Kasumi-1 (cell line): Measurements from ENCODE around the gene SNRPE.
A peak's percentile ranks its signal among the peaks of the same experiment; 100 is the strongest.
"Not testable (repeated sequence)": the region's sequence is repeated elsewhere in the genome, so short reads cannot be mapped to it uniquely, and the experiment has no call there.

Experiments used
- DNase-seq, 2 experiments: peaks; one replicate each; lab custom pipeline; 2025; lab: John Stamatoyannopoulos, UW

Gene SNRPE

DNA sequence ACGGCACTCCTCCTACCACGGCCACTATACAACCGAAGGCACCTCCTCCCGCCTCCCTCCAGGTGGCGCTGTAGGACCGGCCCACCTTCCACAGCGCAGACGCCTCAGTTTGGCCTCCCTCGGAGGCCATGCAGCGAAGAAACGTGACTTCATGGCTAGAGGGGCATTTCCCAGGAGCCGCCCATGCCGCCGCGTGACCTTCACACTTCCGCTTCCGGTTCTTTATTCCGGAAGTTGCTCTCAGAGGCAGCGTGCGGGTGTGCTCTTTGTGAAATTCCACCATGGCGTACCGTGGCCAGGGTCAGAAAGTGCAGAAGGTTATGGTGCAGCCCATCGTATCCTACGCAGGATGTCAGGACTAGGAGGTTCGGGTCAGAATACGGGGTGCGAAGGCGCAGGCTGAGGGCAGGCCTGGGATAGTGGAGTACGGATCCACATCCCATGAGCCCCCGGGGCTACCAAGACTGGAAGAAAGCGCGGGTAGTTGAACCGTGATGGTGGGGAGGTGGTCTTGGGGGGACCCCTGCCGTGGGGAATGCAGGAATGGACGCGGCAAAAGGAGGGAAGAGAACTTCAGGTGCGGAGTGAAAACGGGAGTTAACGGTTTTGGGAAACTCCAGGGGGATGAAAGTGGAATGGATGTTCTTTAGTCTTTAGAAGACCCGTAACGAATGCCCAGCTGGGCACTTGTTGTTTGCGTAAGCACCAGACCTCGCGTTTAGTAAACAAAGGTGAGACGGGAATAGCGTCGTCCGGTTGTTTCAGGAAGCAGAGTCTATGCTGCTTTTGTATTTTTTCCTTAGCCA, at the start of gene SNRPE:
Gene SNRPE, plus strand, starts transcription at position 221 of the 806 bp plus-strand sequence. Its CDS starts 61 bp downstream, at position 282.
- DNase-seq: peak; percentile 98

DNA sequence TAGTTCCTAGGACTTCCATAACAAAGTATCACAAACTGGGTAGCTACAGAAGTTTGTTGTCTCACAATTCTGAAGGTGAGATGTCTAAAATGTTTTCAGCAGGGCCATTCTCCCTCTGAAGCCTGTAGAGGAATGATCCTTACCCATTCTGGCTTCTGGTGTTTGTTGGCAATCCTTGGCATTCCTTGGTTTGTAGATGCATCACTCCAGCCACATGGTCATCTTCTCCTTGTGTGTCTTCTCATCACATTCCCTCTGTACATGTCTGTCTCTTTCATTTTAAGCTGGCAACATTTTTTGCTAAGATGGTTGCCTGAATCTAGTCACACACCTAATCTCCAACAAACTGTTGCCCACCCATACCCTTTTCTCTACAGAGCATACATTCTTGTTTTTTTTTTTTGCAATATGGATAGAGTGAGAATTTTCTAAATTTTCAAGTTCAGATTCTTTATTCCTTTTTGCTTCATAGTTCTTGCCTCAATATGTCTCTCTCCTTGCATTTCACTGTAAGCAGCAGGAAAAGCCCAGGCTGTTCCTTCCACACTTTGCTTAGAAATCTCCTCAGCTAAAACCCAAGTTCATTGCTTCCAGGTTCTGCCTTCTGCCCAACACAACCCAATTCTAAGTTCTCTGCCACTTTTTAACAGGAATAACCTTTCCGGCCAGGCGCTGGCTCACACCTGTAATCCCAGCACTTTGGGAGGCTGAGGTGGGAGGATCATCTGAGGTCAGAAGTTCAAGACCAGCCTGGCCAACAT, 47.6 kb upstream of the SNRPE start:
- DNase-seq: no peak

DNA sequence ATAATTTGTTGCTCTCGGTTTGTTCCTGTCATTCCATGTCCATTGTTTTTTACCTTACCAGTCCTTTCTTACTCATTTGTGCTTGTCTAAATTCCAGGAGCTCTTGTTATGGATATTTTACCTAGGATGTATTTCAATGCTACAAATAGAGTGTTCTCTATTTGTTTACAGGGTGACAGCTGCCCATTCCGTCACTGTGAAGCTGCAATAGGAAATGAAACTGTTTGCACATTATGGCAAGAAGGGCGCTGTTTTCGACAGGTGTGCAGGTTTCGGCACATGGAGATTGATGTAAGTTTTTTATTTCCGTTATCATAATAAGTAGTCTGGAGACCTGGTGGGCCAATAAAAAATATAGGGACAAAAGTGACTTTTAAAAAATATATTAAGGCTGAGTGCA, 43.0 kb upstream of the SNRPE start:
- no peak for DNase-seq

DNA sequence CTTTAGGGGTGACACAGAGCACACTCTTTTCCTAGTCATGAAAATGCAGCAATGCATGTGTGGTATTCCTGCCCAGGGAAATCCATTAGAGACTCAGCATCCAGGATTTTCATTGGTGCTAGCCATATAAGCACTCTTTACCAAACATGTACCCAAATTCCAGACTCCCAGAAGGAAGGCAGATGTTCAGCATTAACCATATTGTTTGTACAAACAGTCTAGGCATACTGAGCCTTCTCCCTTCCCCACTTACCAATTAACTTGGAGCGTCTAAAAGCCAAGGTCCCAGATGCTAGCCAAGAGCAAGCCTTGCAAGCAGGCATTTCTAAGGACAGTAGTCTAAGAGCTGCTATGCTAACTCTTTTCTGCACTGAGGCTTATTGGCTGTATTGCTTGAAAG, 38.1 kb upstream of the SNRPE start:
- no peak for DNase-seq

DNA sequence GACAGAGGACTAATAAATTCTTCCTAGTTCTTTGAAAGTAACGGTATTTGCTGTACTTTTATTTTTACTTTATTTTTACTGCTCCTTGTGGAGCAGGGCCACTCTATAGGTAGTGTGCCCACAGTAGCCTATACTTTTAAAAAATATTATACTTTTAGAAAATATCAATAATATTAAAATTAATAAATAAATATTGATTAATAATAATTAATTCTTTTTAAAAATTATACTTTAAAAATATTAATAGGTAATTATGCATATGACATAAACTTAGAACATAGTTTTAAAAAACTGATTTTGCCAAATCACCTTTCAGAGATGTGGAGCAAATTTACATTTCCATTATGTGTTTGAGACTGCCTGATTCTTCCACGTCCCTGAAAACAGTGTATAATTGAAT, 35.2 kb upstream of the SNRPE start:
- no peak for DNase-seq

DNA sequence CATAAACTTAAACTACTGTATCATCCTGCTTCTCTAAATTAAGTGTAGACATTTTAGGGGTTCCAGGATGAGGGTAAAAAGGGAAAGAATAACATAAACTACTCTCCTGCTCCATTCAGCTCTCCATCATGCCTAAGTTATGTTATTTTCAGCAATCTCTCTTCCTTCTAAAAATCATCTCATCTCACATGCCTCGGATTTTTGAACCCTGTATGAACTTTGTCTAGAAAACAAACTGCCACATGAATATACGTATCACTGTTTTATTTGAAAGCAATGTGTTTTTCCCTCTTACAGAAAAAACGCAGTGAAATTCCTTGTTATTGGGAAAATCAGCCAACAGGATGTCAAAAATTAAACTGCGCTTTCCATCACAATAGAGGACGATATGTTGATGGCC, 33.4 kb upstream of the SNRPE start:
- no peak for DNase-seq

DNA sequence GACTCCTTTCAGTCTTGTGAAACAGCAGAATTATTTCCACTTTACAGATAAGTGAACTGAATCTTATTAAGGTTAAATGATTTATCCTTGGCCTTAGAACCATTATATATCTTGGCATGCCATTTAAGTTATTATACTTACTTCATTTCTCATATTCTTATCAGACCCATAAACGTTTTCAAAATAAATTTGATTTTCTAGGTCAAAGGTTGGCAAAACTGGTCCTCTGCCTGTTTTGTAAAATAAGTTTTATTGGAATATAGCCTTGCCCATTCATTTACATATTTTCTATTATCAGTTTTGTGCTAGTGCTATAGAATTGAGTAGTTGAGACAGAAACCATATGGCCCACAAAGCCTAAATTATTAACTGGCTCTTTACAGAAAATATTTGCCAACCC, 32.9 kb upstream of the SNRPE start:
- no peak for DNase-seq

DNA sequence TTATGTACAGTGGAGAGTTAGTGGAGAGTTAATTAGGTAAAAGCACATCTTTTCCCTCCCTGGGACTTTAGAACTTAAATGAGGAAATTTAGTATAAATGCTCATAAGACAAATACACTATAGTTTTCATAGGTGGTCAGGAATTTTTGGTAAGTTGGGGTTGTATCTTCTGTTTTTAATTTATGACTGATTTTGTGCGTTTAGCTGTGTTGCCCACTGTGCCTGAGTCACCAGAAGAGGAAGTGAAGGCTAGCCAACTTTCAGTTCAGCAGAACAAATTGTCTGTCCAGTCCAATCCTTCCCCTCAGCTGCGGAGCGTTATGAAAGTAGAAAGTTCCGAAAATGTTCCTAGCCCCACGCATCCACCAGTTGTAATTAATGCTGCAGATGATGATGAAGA, 32.2 kb upstream of the SNRPE start:
- DNase-seq: not testable (repeated sequence)

DNA sequence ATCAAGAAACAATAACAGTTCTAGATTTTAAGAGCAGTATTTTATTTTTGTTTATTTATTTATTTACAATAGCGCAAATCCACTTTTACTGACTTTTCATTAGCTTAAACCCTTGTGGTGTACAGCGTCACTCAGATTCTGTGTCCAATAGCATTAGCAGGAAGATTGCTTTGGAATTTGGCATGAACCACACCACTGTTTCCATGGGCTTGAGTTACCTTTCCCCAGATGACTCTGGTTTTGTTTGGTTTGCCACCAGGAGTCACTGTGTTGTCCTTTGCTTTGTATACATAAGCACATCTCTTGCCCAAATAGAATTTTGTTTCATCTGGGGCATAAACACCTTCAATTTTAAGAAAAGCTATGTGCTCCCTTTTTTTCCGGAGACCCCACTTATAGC, 25.9 kb upstream of the SNRPE start:
- no peak for DNase-seq

DNA sequence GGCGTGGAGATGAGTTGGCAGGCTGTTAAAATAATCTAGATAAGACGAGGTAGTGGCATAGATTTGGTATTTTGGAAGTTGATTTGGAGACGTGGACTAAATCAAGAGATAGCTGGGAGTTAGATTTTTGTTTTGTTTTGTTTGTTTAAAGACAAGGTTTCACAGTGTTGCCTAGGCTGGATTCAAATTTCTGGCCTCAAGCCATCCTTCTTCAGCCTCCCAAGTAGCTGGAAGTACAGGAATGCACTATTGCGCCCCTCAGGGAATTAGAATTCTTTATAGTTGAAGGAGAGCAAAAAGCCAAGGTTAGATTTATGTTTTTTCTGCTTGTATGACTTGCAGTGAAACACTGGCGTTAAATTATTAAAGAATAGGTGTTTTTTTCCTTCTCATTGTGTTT, 22.3 kb upstream of the SNRPE start:
- DNase-seq: no peak

DNA sequence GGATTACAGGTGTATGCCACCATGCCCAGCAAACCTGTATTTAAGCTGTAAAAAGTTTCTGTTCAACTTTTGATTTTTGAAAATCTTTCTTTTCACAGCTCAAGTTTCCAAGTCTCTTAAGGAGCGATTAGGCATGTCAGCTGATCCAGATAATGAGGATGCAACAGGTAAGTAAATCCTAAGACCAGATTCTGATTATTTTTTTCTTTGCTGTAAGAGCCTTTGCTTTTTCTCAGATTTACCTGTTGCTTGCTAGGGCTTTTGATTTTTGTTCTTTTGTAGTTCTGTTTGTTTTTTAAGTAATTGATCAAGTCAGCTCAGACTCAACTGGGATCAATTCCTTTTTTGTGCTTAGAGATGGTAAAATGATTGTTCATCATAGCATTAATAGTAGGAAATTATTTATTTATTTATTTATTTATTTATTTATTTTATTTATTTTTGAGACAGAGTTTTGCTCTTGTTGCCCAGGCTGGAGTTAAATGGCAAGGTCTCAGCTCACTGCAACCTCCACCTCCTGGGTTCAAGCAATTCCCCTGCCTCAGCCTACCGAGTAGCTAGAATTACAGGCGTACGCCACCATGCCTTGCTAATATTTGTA, 21.1 kb upstream of the SNRPE start:
- DNase-seq: no peak

DNA sequence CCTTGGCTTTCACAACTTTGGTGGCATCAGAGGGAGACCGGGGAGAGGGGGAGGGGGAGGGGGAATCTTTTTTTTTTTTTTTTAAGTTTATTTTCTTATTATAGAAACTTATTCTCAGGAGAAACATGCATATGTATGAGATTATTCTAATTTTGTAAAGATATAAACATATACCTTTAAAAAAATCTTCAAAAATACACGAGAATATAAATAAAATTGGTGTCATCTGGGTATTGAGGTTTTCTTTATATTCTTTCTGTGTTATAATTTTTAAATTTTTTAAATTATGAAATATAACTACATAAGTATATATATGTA, 18.9 kb upstream of the SNRPE start:
- DNase-seq: no peak

DNA sequence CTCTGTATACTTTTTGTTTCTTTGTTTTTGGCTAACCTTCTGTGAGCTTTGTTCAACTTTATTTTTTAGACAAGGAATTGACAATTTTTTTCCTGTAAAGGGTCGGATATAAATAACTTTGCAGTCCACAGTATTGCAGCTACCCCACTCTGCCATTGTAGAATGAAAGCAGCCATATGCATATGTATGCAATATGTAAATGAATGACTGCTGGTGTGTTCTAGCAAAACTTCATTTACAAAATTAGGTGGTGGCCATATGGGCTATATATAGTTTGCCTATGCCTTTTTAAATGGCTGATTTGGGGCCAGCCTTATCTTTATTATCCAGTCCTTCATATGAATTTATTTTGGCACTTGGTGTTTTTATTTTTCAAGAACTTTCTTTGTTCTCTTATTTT, 18.0 kb upstream of the SNRPE start:
- no peak for DNase-seq

DNA sequence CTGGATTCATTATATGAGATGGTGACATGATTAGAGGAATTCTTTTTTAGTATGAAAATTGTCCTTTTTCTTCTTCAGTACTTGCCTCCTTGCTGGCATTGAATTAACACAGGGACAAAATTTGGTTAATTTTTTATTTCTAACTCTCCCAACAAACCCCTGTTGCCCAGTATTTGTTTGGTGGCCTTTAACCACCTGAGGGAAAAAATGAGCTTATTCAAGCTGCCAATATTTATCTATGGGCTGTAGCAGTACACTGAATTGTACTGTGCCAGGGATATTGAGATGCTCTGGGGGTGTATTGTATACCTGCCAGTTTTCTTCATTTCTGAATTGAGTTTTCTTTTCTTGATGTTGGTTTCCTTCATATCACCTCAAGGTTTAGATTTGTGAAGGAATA, 8.3 kb upstream of the SNRPE start:
- DNase-seq: not testable (repeated sequence)

DNA sequence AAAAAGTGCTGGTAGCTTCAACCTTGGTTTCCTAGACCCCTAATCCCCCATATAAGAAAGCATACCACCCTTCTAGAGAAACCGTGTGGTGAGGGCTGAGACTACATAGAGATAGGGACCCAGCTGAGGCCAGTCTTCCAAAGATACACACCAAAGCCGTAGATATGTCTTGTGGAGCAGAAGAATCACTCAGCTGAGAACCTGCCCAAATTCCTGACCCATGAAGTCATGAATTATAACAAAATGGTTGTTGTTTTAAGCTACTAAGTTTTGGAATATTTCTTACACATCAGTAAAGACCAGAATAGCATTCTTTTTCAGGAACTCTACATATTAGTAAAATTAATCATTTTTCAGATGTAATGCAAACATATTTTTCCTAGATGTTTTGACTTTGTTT, 3.3 kb upstream of the SNRPE start:
- no peak for DNase-seq

DNA sequence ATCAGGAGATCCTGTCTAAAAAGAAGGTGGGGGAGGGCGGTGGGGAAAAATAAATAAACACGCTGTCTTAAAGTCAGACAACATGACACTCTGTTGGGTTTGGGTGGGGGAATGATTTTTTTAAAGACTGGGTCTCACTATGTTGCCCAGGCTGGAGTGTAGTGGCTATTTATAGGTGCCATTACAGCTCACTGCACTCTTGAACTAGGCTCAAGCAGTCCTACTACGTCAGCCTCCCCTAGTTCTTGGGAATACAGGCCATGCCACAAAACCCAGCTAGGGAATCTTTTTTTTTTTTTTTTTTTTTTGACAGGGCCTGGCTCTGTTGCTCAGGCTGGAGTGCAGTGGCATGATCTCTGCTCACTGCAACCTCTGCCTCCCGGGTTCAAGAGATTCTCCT, 2.4 kb upstream of the SNRPE start:
- DNase-seq: no peak

DNA sequence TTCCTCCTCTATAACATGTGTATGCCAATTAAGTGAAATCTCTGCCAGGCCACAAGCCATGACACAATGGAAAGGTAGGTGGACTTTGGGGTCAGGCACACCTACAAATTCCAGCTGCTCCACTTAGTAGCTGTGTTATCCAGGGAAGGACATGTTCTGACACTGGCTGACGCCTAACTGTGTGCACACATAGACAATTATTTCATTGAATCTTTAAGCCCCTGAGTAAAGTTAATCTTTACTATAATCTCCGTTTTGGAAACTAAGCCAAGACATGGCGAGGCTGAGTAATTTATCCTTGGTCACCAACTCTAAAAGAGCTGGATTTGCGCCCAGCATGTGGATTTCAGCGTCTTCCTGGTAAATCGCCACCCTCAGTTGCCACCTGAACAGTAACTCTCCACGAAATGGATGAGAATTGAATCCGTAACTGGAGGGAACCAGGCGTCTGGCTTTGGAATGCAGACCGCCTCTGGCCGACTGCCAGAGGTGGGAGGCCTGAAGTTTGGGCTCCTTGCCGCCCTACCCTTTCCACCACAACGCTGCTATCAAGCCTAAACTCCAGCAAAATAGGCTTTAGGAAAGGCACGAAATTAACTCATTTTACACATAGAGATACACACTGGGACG, 888 bp upstream of the SNRPE start:
- DNase-seq: no peak

DNA sequence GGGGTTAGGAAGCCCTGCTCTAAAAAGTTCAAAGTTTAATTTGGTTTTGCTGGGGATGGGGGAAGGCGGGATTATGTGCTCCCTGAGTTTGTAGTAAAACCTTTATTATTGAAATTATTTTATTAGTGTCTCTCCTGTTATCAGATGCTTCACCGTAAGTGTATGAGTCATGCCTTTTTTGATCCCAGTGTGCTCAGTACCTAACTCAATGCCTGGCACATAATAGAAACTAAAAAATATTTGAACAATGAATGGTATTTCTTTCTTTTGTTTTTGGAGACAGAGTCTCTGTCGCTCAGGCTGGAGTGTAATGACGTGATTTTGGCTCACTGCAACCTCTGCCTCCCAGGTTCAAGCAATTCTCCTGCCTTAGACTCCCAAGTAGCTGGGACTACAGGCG, 6.4 kb downstream of the SNRPE start:
- DNase-seq: no peak

DNA sequence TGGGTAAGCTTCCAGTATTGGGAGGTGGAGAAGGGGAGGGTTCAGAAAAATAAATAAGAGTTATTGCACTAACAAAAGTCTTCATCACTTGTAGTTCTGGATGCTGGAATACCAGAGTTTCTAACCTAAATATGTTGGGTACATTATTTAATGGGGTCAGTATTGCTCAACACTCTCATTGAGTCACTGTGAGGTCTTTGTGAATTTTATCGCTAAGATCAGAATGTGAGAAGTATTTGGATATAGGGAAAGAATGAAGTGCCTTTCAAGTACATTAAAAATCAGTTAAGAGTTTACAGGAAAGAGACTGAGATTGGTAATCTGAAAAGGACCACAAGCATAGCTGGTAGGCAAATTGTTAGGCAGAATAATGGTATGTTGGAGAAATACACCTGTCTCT, 8.8 kb downstream of the SNRPE start:
- DNase-seq: no peak

DNA sequence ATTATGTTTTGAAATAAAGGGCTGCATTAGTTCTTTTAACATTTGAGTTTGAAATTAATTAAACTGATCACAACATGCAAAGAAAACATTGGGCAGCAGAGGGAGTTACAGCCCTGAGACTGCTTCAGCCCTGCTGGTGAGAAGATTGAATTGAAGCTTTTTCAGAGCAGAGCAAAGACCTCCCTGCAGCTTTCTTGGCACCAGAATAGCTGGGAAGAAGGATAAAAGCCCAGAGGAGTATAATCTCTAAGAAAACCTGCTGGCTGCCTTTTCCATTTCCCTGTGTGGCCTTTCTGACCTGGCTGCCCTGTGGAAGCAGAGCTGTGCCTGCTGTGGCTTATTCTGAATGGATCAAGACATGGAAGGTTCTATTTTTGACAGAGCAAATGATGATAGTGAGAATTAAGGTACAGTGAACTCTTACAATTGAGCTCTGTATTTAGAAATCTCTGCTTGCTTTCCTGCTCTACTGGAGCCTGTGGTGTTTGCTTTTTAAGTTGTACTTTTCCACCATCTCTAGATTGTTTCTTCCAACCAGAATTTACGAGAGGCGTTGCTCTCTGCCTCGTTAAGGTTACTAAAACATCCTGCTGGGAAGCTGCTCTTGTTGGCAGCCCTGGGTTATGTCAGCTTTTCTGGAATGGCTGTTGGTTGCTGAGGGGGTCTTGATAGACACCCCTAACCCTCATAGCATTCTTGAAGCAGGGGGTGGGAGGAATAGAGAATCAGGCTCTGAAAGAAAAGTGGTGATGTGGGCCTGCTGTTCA, 9.9 kb downstream of the SNRPE start:
- DNase-seq: peak; percentile 76 to 91

DNA sequence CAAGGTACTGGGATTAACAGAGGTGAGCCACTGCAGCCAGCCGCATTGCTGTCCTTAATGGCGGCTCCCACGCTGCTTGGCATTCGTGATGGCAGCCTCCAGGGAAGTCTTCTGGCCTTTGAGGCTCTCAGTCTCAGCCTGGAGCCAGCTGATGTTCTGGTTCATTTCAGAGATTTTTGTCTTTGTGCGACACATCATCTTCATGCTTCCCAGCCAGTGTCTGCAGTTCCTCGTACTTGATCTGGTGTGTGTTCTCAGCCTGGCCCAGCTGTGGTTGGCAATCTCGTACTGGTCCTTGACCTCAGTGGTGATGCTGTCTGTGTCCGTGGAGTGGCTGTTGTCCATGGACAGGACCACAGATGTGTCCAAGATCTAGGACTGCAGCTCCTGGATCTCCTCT, 11.7 kb downstream of the SNRPE start:
- DNase-seq: no peak

DNA sequence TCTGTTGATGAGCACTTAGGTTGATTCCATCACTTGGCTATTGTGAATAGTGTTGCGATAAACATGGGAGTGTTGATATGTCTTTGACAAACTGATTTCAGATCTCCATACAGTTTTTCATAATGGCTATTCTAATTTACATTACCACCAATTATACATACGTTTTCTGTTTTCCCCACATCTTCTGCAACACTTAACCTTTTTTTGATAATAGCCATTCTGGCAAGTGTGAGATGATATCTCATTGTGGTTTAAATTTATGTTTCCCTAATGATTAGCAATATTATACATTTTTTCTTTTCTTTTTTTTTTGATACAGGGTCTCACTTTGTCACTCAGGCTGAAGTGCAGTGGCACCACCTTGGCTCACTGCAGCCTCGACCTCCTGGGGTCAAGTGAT, 17.0 kb downstream of the SNRPE start:
- DNase-seq: no peak
